GM18517 (cell line): ENCODE measurements around the gene IGF1.
A peak's percentile ranks its signal among the peaks of the same experiment; 100 is the strongest.

Experiments used
- ATAC-seq: cut with Tn5 transposase; IDR thresholded peaks from one replicate; pipeline ENCODE4 v1.9.1; 2021; ENCODE audit warnings: mild to moderate bottlenecking, moderate library complexity; ENCODE audit not compliant: unreplicated experiment

The IGF1 gene

GRCh38 chr12:102480406-102480805 is at the start of gene IGF1:
Gene IGF1, minus strand, starts transcription at chr12:102480563. Its CDS starts 182 bp downstream, at chr12:102480381.
- no peak for ATAC-seq

GRCh38 chr12:102528111-102528510 is 47.7 kb upstream of the IGF1 start:
- no peak for ATAC-seq

DNA sequence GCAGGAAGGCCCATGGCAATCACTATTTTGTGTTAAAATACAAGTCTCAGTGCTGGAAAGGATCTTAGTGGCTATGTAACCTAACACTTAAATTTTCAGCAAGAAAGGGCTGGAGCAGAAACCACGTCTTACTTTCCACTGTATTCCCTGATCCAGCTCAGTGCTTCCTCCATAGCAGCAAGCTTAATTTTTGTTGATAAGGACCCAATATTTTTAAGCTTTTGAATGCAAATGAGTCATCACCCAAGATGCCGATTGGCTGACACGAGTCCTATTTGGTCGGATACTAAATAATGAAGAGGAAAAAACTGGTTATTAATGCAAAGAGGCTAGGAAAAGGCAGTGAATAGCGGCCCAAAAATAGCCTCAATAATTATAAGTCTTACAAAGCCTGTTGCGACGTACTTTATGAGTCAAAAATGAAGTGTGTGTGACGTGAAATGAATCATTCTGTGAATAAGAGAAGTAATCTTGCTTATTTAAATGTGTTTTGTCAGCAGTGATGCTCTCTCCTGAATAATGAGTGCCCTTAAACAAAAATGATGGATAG is 46.9 kb upstream of the IGF1 start:
- ATAC-seq = no peak

GRCh38 chr12:102526656-102527055 is 46.3 kb upstream of the IGF1 start:
- no peak for ATAC-seq

- no peak for ATAC-seq
Observed at GRCh38 chr12:102522768-102523167, 42.4 kb upstream of the IGF1 start.

DNA sequence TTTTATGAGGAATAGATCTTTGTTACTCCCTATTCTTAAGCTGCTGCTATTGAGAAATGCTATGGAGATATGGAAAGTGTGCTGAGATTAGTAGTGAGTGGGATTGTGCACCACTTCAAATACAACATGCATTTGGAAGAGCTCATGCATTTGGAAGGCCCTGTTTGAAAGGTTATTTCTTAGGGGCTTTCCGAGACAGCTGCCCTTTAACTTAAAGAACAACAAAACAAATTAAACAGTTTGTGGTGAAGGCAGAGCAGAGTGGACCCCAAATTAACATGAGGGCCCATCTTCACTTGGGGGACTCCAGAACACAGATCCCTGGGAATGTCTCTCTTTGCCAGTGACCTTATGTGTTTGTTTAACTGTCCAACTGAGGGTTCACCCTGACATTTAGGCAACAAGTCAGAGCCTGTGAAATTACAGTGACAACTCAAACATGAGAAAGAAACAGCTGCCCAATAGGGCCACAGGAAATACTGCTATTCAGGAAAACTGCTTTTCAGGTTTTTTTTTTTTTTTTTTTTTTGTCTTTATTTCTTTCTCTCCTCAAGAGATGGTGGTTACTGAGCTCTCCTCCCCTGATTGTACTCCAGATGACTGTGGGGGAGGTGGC is 41.4 kb upstream of the IGF1 start:
- no peak for ATAC-seq

GRCh38 chr12:102518871-102519270 is 38.5 kb upstream of the IGF1 start:
- ATAC-seq = no peak

GRCh38 chr12:102514696-102515095 is 34.3 kb upstream of the IGF1 start:
- no peak for ATAC-seq

DNA sequence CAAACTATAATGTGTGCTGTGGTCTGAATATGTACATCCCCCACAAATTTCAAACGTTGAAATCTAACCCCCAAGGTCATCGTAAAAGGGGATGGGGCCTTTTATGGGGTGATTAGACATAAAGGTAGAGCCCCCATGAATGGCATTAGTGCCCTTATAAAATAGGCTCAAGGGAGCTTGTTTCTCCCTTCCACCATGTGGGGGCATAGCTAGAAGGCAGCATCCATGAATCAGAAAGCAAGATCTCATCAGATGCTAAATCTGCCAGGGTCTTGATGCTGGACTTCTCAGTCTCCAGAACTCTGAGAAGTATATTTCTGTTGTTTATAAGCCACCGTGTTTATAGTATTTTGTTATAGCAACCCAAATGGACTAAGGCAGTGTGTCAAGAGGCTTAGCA is 33.4 kb upstream of the IGF1 start:
- no peak for ATAC-seq

GRCh38 chr12:102513272-102513671 is 32.9 kb upstream of the IGF1 start:
- peak; percentile 64 for ATAC-seq

DNA sequence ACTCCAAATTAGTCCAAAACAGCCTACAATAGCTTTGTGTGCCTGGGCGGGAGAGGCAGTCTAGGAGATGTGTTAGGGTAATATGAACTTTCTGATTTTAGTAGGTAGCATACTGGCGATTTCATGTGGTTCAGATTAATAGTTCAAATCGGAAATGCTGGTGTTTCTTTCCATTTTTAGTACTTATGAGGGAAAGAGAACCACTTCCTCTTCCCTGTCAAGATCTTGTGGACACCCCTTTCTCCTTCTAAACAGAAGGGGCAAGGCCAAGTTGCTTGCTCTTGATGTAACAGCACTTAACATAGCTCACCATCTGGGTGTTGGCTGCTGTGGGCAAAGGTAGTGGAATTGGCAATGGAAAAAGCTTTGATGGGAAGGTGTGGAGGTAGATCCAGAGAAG is 32.2 kb upstream of the IGF1 start:
- no peak for ATAC-seq

DNA sequence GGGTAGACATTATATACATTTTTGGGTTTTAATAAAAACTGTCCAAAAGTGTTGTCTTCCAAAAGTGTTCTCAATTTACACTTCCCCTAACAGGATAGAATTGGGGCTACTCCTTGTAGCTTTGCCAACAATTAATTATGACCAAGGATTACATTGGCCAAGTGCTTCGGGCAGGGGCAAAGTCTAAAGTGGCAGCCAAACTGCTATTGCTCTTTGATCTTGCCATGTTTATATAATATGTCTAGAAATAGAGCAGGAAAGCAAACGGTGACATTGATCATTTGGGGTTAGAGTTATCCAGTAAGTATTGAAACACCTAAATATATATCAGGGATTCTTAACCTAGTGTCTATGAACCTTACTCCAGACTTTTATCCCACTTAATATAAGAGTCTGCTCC is 31.2 kb upstream of the IGF1 start:
- ATAC-seq = no peak

DNA sequence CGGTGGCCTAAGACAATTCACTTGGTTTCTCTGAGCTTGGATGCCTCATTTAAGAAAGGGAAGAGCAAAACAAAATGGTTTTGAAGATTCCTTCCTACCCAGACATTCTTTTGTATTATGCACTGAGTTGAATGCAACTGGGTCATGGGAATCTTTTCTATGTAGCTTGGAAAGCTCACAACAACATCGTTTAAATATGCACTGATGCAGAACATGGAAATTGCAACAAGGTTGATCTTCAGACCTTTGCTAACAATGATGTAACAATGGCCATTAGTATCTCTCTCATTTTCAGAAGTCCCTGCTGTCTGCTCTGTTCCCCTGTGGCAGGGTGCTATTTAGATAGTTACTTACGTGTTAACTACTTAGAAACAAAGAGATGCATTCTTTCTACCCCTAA is 30.1 kb upstream of the IGF1 start:
- no peak for ATAC-seq

DNA sequence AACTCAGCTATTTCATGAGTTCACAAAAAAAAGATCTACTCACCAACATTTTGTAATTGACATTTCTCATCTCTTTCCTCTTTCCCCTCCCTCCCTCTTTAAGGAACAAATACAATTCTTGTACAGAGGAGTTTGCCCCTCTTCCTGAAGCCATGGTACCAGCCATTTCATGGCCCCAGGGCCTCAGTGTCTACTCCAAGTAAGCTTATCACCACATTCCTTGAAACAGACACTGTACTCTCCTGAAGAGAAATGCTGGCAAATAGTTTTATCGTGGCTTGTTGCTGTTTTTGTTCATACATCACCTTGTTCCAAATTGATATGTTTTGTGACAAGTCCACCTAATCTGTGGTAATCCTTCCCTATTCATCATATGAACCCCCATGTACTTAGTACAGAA is 29.7 kb upstream of the IGF1 start:
- no peak for ATAC-seq

DNA sequence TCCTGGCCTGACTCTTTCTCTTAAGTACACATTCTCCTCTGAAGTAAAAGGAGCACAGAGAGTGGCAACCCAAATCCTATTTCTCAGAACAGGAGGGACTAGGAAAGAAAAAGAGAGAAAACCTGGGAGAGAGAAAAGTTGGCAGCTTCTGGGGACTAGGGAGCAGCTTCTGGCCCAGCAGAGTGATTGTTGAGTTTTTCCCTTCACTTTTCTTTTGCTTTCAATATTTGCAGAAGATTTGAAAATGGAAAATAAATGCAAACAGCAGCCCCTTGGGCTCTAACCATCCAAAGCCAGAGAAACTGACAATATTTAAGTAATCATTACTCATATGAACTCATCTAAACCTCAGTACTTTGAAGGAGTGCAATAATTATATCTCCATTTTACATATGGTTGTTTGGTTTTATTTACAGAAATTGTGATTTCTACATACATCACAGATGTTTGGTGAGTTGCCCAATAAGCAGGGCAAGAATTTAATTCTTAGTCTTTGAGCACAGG is 28.8 kb upstream of the IGF1 start:
- ATAC-seq = no peak

DNA sequence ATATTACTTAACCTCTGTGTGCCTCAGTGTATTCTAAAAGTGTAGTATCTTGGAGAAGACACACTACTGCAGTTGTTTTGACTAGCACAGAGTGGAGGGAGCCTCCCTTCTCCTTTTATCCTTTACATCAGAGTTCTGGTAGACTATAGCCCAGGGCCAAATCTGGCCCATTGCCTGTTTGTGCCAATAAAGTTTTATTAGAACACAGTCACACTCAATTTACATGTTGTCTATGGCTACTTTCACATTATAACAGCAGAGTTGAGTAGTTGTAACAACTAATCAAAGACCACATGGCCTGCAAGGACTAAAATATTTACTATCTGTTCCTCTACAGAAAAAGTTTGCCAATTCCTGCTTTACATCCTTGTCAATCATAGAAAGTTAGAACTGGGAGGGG is 27.7 kb upstream of the IGF1 start:
- ATAC-seq = no peak

DNA sequence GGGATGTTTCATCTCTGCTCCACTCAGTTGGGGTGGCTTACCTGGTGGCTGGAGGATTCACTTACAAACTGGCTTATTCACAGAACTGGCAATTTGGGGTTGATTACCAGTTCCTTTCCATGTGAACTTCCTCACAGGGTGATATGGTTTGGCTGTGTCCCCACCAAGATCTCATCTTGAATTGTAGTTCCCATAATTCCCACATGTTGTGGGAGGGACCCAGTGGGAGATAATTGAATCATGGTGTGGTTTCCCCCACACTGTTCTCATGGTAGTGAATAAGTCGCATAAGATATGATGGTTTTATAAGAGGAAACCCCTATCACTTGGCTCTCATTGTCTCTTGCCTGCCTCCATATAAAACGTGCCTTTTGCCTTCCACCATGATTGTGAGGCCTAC is 26.9 kb upstream of the IGF1 start:
- ATAC-seq = no peak

DNA sequence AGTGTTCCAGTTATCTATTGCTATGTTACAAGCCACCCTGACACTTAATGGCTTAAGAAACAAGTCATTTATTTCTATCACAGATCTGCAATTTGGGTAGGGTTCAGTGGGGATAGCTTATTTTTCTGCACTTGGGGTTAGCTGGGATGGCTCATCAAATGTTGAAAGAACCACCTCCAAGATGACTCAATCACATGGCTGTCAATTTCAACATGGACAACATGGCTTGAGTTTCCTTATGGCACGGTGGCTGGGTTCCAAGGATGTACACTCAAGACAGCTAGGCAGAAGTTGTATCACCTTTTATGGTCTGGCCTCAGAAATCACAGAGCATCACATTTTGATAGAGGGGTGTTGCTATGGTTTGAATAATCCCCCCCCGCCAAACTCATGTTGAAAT is 24.5 kb upstream of the IGF1 start:
- ATAC-seq = no peak

DNA sequence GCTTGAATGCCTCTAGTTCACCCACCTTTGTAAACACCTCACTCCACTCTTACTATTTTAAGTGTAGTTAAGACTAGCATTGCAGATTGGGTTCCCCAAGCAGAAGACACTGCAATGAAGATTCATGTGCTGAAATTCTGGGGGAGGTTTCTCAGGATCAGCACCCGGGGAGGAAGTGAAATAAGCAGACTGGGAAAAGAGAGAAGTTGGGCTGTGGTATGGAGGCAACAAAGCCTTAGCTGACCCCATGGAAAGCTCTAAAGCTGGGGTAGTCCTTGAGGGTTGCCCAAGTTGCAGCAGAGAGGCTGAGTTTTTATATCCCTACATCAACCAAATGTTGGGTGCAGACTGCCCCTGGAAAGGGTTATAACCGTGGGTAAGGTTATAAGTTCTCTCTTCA is 23.9 kb upstream of the IGF1 start:
- no peak for ATAC-seq

- no peak for ATAC-seq
Observed at GRCh38 chr12:102503831-102504230, 23.5 kb upstream of the IGF1 start.

DNA sequence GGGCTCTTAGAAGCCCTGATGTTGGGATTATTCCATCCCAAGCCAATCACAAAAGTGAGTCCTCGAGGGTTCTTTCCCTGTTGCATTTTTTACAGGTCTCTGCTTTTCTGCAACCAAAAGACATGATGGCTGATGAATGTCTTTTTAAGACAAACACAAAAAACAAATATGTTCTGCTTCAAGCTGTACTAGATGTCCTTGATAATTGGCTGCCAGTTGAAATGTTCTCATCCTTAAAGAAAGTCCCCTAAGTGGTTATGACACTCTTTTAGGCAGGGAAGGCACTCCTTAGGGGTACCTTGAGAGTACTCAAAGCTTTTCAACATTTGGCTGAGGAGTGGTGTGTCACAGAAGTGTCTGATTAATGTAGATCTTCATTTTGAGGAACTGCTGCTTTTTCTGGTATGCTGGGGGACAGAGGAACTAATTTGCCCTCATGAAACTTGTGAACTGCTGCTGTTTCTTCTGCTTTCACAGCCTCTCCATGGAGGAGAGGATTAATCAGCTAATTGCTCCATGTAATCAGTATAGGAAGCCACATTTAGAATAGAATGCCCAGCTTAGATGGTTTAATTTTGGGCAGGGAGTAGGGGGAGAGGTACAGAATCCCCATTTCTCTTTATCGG is 22.8 kb upstream of the IGF1 start:
- ATAC-seq = no peak

DNA sequence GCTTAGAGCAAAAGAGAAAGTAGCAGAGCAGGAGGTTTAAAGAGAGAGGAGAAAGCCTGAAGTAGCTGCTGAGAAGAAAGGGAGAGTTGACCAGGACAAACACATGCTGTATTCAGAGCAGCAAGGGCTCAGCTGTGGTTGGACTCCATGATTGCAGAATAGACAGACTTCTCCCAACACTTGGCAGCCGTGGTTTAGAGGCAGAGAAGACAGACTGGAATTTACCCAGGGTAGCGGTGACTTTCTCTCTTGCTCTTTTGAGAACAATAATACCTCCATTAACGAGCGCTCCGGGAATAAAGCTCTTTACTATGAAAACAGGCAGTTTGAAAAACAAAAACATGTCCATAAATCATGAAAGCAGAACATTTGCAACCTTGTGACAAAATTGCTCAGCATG is 21.4 kb upstream of the IGF1 start:
- no peak for ATAC-seq

DNA sequence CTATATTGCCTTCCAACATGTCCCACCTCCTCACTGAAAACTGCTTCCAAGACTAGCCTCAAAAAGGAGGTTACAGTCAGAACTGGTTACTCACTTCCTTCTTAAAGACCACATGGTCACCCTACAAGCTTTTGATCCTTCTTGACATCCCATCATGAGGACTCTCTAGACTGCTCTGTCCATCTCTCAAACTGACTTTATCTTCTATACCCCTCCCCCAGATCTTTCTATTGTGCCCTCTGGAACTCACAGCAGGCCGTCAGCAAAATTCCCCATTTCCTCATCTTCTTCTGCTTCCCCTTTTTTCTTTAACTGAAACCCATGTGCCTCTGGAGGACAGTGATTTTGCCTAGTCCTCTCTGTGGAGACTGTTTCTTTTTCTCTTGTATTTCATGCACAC is 18.1 kb upstream of the IGF1 start:
- ATAC-seq = no peak
